ENCODE measurements around the gene SOX1. TPM values are rescaled to one million over a fixed set of nuclear protein-coding genes. Genes with fewer than 3 reads are reported as not detected.

SOX1 gene
- total RNA-seq, 1 donor from 2014 or later = not detected

DNA sequence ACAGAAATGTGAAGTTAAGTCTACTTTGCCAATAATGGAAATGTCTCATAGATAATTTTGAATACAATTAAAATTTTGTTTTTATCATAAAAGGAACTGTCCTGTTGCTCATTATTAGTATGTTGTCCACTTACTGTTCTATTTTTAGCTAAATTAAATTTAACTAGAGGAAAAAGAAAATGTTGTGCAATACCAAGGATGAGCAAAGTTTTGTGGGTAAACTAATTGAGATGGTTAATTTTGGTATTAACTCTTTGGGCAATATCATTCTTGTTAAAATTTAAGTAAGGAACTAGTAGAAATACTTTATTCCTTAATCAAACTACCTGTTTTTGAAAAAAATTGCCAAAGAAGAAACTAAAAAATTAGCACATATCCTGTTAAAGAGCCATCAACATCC lies 43.5 kb downstream of the SOX1 start:
- Histone ChIP-seq H3K4me3 (no peak overlapping the region), H3K27ac (replicated peaks) (no peak overlapping the region), H3K4me1 (peaks cover 6% of the 10 kb centered on the region), H3K36me3 (no peaks in the 10 kb centered on the region), H3K9me3 (replicated peaks) (no peaks in the 10 kb centered on the region), H3K27me3 (ENCODE audit: low read depth) (peaks cover 97% of the 10 kb centered on the region)
- no peak for DNase-seq
- intact Hi-C loops (cut with micrococcal nuclease) = no loop called here
- no peak for TF ChIP-seq CTCF (IDR thresholded peaks at IDR 0.05; ENCODE audit: borderline replicate concordance)

DNA sequence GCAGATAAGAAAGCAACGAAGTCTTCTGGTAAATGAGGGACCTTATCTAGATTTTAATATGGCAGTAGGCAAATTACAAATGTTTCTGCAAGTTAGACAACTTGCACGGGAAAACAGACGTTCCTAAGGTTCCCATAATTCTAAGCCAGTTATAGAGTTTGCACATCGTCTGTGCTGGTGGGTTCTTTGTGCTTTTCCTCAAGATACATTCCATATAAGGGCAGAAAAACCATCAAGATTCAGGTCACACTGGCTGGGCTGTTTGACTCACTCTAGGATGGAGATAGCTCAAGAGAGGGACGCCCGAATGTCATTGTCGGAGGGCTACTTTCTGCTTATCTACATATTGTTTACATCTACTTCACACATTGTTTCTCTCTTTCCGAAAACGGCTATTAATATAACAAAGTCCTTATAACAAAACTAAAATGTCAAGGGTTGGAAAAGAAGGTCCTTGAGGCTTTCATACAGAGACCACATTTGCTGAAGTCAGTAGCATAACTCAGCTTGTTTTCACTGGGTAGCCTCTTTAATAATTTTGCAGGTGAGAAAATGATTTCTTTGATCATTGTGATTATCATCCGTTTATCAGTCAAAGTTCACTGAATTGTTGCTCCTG lies 44.4 kb downstream of the SOX1 start:
- Histone ChIP-seq H3K27me3 (ENCODE audit: low read depth) (peaks cover 97% of the 10 kb centered on the region), H3K4me1 (no peaks in the 10 kb centered on the region), H3K9me3 (replicated peaks) (no peaks in the 10 kb centered on the region), H3K27ac (replicated peaks) (no peak overlapping the region), H3K4me3 (no peak overlapping the region), H3K36me3 (no peaks in the 10 kb centered on the region)
- TF ChIP-seq CTCF (IDR thresholded peaks at IDR 0.05; ENCODE audit: borderline replicate concordance) = no peak
- DNase-seq = no peak
- intact Hi-C loops (cut with micrococcal nuclease) = no loop called here

DNA sequence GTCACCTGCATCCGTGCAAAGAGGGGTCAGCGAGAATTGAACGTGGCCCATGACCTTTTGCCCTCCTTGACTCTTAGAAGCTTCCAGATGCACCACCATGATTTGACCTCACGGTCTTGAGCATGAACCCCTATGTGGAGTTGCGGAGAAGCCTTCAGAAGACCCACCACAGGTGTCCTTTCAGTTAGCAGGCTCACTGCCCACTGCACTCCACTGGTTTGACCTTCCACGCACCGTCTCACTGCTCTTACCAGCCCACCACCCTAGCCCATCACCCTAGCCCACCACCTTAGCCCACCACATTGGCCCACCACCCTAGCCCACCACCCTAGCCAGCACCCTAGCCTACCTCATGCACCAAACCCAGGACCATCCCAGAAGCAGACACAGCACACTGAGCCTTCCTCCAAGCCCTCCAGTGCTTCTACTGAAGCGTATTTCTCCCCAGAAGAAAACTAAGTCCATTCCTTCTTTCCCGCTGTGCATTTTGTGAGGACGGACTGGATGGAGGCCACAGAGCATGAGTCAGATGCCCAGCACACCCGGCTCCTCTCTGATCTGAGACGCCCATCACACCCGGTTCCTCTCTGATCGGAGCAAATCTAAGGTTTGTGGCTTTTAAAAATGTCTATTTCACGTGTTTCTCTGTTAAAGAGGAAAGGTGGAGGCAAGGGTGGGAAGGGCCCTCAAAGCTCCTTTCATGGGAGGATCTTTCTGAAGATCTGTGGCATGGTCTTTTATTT lies 45.8 kb downstream of the SOX1 start:
- H3K27ac ChIP-seq (replicated peaks) = no peak overlapping the region
- no peak for TF ChIP-seq CTCF (IDR thresholded peaks at IDR 0.05; ENCODE audit: borderline replicate concordance)
- H3K27me3 ChIP-seq (ENCODE audit: low read depth) = peaks cover 97% of the 10 kb centered on the region
- no peaks in the 10 kb centered on the region for H3K4me1 ChIP-seq
- intact Hi-C loops (cut with micrococcal nuclease) = no loop called here
- no peaks in the 10 kb centered on the region for H3K36me3 ChIP-seq
- no peak for DNase-seq
- H3K9me3 ChIP-seq (replicated peaks) = no peaks in the 10 kb centered on the region
- no peak overlapping the region for H3K4me3 ChIP-seq

GRCh38 chr13:112113348-112113747 lies 46.4 kb downstream of the SOX1 start:
- TF ChIP-seq CTCF (IDR thresholded peaks at IDR 0.05; ENCODE audit: borderline replicate concordance) = no peak
- Histone ChIP-seq H3K4me1 (no peaks in the 10 kb centered on the region), H3K4me3 (no peak overlapping the region), H3K27ac (replicated peaks) (no peak overlapping the region), H3K9me3 (replicated peaks) (no peaks in the 10 kb centered on the region), H3K27me3 (ENCODE audit: low read depth) (peaks cover 97% of the 10 kb centered on the region), H3K36me3 (no peaks in the 10 kb centered on the region)
- intact Hi-C loops (cut with micrococcal nuclease) = no loop called here
- no peak for DNase-seq

DNA sequence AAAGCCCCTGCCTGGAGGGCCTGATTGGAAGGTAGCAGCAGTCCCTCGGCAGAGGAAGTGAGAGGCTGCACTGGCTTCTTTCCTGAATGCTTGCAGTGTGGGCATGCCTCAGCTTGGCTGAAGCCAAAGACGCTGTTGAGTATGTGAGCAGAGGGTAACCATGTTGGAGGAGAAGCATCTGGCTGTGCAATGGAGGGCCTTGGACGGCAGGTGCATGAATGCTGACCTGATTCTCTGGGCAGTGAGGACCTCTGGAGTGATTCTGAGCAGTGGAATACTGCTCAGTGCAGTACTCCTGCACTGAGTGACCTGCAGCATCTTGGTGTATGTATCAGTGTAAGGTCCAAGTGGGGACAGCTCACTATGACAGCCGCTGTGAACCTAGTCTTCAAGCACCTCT lies 46.9 kb downstream of the SOX1 start:
- no peak for TF ChIP-seq CTCF (IDR thresholded peaks at IDR 0.05; ENCODE audit: borderline replicate concordance)
- Histone ChIP-seq H3K4me1 (no peaks in the 10 kb centered on the region), H3K27ac (replicated peaks) (no peak overlapping the region), H3K9me3 (replicated peaks) (no peaks in the 10 kb centered on the region), H3K27me3 (ENCODE audit: low read depth) (peaks cover 97% of the 10 kb centered on the region), H3K36me3 (no peaks in the 10 kb centered on the region), H3K4me3 (no peak overlapping the region)
- intact Hi-C loops (cut with micrococcal nuclease) = no loop called here
- no peak for DNase-seq
